IPS-20b (cell line): ENCODE measurements around the gene OBI1.

Experiments used
- H3K27ac ChIP-seq: one replicate; pipeline ENCODE4 v1.5.1; 2013; ENCODE audit warnings: low read length
- H3K27me3 ChIP-seq: 2 replicates; pipeline ENCODE4 v1.6.1; 2013; ENCODE audit warnings: mild to moderate bottlenecking, low read length, inconsistent platforms; ENCODE audit not compliant: insufficient read depth
- H3K36me3 ChIP-seq: 2 replicates; pipeline ENCODE4 v1.6.1; 2013; ENCODE audit warnings: low read depth, mild to moderate bottlenecking, inconsistent platforms, low read length, moderate library complexity; ENCODE audit not compliant: insufficient read depth
- H3K4me1 ChIP-seq: 2 replicates; pipeline ENCODE4 v1.6.1; 2013; ENCODE audit warnings: mild to moderate bottlenecking, control low read depth, inconsistent platforms, low read length, moderate library complexity; ENCODE audit not compliant: insufficient read depth
- H3K4me3 ChIP-seq: 2 replicates; pipeline ENCODE4 v1.5.1; 2013; ENCODE audit warnings: mild to moderate bottlenecking, low read length, inconsistent platforms
- H3K9ac ChIP-seq: 2 replicates; pipeline ENCODE4 v1.6.1; 2013; ENCODE audit warnings: low read depth, mild to moderate bottlenecking, inconsistent platforms, low read length, moderate library complexity
- H3K9me3 ChIP-seq: 2 replicates; pipeline ENCODE4 v1.6.1; 2013; ENCODE audit warnings: mild to moderate bottlenecking, low read depth, low read length, inconsistent platforms; ENCODE audit not compliant: insufficient read depth

Gene OBI1

DNA sequence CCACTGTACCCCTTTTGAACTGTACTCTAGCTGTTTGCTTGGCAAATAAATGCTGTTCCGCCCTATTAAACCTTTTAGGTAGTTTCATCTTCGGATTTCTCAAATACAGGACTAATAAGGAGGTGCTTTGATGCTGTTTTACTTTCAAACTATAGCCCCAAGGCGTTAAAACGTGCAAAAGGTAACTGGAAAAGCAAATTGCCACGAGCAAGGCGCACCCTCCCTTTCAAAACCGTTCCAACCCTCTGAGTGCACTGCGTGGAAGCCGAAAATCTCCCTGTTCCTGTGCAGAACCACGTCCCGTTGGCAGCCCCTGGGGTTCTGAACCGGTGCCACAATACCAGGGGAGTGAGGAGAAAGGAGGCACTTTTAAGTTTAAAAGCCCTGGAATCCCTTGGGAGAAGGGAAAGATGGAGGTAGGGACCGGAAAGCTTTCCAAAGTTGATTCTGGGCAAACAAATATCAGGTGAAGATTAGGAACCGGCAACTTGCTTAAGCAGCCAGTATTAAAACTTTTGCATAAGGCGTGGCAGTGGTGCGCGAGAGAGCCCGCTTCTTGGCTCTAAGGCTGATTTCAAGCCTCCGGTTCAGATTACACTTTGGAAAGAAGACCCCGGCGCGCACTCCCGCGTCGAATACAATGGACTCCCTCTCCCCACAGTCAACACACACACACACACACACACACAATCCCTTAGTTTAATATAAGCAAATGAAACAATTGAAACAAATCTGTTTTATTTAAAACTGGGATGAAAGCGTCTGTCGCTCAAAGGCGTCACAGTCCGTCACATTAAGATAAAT, 65.1 kb downstream of the OBI1 start:
- Histone ChIP-seq H3K9me3 (no peaks in the 10 kb centered on the region), H3K4me1 (peaks cover 8% of the 10 kb centered on the region; the same call in 1 of the 2 replicates), H3K27ac (no peak overlapping the region), H3K27me3 (peaks cover 100% of the 10 kb centered on the region), H3K9ac (no peak overlapping the region), H3K4me3 (peak overlapping the region; percentile 61), H3K36me3 (no peaks in the 10 kb centered on the region)

DNA sequence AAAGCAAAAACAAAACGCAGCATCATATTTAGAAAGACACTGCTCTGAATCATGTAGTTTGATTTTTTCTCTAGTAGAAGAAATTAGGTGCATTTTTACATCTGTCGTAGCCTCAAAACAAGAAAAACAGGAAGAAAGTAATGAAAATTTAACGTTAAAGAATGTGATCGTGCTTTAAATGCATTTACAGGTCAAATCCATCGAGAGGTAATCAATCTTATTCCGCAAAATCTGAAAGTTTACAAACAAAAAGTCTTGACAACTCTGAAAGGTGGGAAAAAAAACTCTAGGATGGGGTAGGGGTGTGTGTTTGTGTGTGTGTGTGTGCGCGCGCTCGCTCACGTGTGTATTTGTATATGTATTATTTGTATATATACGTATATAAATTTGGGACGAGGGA, 65.8 kb downstream of the OBI1 start:
- no peaks in the 10 kb centered on the region for H3K36me3 ChIP-seq
- H3K9ac ChIP-seq = no peak overlapping the region
- H3K4me3 ChIP-seq = no peak overlapping the region
- peaks cover 8% of the 10 kb centered on the region; the same call in 1 of the 2 replicates for H3K4me1 ChIP-seq
- H3K9me3 ChIP-seq = no peaks in the 10 kb centered on the region
- no peak overlapping the region for H3K27ac ChIP-seq
- H3K27me3 ChIP-seq = peaks cover 100% of the 10 kb centered on the region

- peaks cover 8% of the 10 kb centered on the region; the same call in 1 of the 2 replicates for H3K4me1 ChIP-seq
- no peaks in the 10 kb centered on the region for H3K36me3 ChIP-seq
- H3K9ac ChIP-seq = no peak overlapping the region
- no peak overlapping the region for H3K27ac ChIP-seq
- H3K4me3 ChIP-seq = no peak overlapping the region
- peaks cover 100% of the 10 kb centered on the region for H3K27me3 ChIP-seq
- no peaks in the 10 kb centered on the region for H3K9me3 ChIP-seq
Observed at GRCh38 chr13:78592584-78592983, 66.4 kb downstream of the OBI1 start.

- H3K9me3 ChIP-seq = no peaks in the 10 kb centered on the region
- no peak overlapping the region for H3K9ac ChIP-seq
- peaks cover 88% of the 10 kb centered on the region for H3K27me3 ChIP-seq
- no peak overlapping the region for H3K27ac ChIP-seq
- H3K4me1 ChIP-seq = 0 out of 2 replicates have a peak, but pooled peaks cover 4% of the 10 kb centered on the region
- no peak overlapping the region for H3K4me3 ChIP-seq
- no peaks in the 10 kb centered on the region for H3K36me3 ChIP-seq
Observed at GRCh38 chr13:78589206-78589605, 69.7 kb downstream of the OBI1 start.

DNA sequence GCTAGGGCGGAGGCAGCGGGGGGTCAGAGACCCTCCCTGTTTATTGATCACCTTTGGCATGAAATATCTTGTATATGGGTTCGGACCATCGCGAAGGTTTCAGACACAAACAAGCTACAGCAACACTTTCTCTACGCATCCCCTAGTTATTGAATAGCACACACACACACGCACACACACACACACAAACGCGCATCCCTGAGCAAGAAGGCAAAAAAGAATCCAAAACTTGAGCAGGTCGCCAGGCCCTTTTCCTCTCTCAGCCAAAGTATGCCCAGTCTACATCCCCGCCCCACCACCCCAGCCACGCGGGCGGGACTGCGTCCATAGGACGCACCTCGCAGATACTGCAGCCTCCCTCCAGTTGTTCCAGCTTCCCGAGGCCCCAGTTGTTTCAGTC, 71.6 kb downstream of the OBI1 start:
- Histone ChIP-seq H3K4me1 (no peaks in the 10 kb centered on the region), H3K9me3 (no peaks in the 10 kb centered on the region), H3K4me3 (peak overlapping the region; percentile 51), H3K36me3 (no peaks in the 10 kb centered on the region), H3K27ac (no peak overlapping the region), H3K27me3 (peaks cover 70% of the 10 kb centered on the region), H3K9ac (no peak overlapping the region)

DNA sequence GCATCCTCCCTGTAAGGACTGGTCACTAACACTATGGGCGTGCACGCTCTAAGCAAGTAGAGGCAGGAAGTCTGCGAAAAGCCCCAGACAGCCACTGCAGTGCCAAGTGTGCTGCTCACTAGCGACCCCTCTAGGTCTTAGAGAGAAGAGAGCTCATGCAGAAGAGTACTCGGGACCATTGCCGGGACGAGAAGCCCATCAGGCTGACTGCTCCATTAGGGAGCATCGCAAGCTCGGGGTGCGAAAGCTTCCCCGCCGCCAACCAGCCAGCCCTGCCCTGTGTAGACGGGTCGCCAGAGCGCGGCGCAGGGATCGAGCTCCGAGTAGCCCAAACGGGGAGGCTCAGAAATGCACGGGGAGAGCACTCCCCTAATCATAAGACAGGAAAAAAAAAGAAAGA, 72.2 kb downstream of the OBI1 start:
- Histone ChIP-seq H3K27me3 (peaks cover 63% of the 10 kb centered on the region), H3K9ac (no peak overlapping the region), H3K27ac (no peak overlapping the region), H3K4me1 (no peaks in the 10 kb centered on the region), H3K4me3 (no peak overlapping the region; the same call in 1 of the 2 replicates), H3K36me3 (no peaks in the 10 kb centered on the region), H3K9me3 (no peaks in the 10 kb centered on the region)

DNA sequence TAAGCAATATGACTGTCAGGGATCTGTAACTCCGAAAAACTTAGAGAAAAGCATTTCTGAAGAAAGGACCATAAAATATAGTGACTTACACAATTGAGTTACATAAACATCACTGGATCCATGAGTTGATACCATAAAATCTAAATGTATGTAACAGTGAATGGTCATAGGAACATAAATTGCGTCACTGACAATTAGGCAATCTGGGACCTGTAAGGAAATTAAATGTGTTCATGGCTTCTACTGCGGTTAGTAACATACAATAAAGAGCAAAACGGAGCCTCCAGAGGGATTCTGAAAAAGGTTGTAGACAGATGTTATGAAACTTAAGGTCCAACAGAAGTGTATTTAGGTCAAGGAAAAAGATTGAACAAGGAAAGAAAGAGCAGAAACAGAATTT, 82.7 kb downstream of the OBI1 start:
- no peak overlapping the region for H3K4me3 ChIP-seq
- no peak overlapping the region for H3K9ac ChIP-seq
- no peak overlapping the region for H3K27ac ChIP-seq
- no peaks in the 10 kb centered on the region for H3K27me3 ChIP-seq
- H3K36me3 ChIP-seq = no peaks in the 10 kb centered on the region
- no peaks in the 10 kb centered on the region for H3K4me1 ChIP-seq
- H3K9me3 ChIP-seq = no peaks in the 10 kb centered on the region

GRCh38 chr13:78572459-78572858, 86.5 kb downstream of the OBI1 start:
- Histone ChIP-seq H3K4me1 (no peaks in the 10 kb centered on the region), H3K9me3 (no peaks in the 10 kb centered on the region), H3K36me3 (no peaks in the 10 kb centered on the region), H3K27ac (no peak overlapping the region), H3K9ac (no peak overlapping the region), H3K4me3 (no peak overlapping the region), H3K27me3 (no peaks in the 10 kb centered on the region)

DNA sequence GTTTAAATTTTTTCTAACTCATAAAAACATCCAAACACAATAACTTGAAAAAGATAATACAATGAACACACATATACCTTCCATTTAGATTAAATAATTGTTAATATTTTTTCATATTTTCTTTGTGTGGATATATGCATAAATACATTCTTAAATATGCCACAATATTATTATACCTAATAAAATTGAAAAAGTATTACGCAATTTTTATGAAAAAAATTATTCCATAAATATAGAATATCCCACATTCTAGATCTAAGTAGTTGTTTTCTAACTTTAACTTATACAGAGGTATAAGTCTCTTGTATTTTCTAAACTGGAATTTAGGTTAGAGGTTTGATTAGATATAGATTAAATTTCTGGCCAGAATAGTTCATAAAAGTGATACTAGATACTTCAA, 89.9 kb downstream of the OBI1 start:
- Histone ChIP-seq H3K9ac (no peak overlapping the region), H3K4me3 (no peak overlapping the region), H3K36me3 (no peaks in the 10 kb centered on the region), H3K27ac (no peak overlapping the region), H3K27me3 (no peaks in the 10 kb centered on the region), H3K4me1 (no peaks in the 10 kb centered on the region), H3K9me3 (no peaks in the 10 kb centered on the region)

- Histone ChIP-seq H3K27ac (no peak overlapping the region), H3K27me3 (no peaks in the 10 kb centered on the region), H3K4me1 (no peaks in the 10 kb centered on the region), H3K4me3 (no peak overlapping the region), H3K9ac (no peak overlapping the region), H3K36me3 (no peaks in the 10 kb centered on the region), H3K9me3 (no peaks in the 10 kb centered on the region)
Observed at GRCh38 chr13:78566631-78567030, 92.3 kb downstream of the OBI1 start.
